HG02759 (cell line): Measurements from ENCODE around the gene ROCK2.
"Not testable (repeated sequence)": the region's sequence is repeated elsewhere in the genome, so short reads cannot be mapped to it uniquely, and the experiment has no call there.

Experiments used
- ATAC-seq: cut with Tn5 transposase; IDR thresholded peaks from one replicate; pipeline ENCODE4 v1.9.1; 2021; ENCODE audit warnings: mild to moderate bottlenecking, moderate library complexity; ENCODE audit not compliant: unreplicated experiment

The ROCK2 gene

DNA sequence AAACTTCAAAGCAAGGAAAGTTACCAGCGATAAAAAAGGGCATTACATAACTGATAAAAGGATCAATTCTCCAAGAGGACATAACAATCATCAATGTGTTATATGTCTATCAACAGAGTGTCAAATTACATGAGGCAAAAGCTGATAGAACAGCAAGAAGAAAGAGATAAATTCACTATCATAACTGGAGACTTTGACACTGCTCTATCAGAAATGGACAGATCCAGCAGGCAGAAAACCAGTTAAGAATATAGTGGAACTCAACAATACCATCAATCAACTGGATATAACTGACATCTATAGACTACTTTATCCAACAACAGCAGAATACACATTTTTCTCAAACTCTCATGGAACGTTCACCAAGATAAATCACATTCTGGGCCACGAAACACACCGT, 65.0 kb downstream of the ROCK2 start:
- ATAC-seq, result no peak

GRCh38 chr2:11278219-11278618, 66.2 kb downstream of the ROCK2 start:
- ATAC-seq, result no peak

- no peak for ATAC-seq
These were observed 68.5 kb downstream of the ROCK2 start for GRCh38 chr2:11275910-11276309.

GRCh38 chr2:11270891-11271290, 73.5 kb downstream of the ROCK2 start:
- no peak for ATAC-seq

DNA sequence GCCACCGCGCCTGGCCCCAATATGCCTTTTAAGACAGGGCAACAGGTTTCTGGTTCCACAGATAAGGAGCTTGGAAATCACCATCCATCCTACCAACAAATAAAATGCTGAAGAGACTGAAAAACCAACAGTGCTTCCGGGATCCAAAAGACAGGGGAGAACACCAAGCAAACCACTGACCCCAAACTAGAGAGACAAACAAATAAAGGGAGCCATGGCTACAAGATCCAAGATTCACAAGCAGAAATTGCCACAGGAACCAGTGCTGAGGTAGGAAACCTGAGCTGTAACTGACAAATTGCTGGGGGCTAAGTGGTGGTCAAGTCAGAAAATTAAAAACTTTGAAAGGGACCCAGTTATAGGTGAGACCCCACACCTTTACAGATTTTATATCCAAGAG, 76.5 kb downstream of the ROCK2 start:
- no peak for ATAC-seq

DNA sequence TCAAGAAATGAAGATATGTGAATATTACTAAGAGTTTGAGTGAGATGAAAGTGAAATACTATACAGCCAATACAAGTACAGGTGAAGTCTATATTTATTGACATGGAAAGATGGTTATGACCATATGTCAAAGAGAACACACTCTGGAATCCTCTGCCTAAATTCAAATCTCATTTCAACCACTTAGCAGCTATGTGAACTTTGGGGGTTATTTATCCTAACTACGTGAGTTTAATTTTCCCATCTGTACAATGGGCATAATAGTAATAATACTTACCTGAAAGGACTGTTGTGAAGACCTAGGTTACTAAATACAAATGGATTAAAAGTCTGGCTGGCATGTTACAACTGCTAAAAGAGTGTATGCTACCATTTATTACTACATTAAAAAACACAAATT, 79.6 kb downstream of the ROCK2 start:
- ATAC-seq, result no peak

- no peak for ATAC-seq
These were observed 80.4 kb downstream of the ROCK2 start for GRCh38 chr2:11264007-11264406.

GRCh38 chr2:11263177-11263576, 81.3 kb downstream of the ROCK2 start:
- ATAC-seq, result no peak

DNA sequence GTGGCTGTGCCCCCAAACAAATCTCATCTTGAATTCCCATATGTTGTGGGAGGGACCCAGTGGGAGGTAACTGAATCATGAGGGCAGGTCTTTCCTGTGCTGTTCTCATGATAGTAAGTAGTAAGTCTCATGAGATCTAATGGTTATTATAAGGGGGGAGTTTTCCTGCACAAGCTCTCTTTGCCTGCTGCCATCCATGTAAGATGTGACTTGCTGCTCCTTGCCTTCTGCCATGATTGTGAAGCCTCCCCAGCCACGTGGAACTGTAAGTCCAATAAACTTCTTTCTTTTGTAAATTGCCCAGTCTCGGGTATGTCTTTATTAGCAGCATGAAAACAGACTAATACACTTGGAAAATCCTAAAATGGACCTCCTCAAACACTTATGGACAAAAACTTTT, 82.0 kb downstream of the ROCK2 start:
- ATAC-seq, result not testable (repeated sequence)

- ATAC-seq, result not testable (repeated sequence)
These were observed 82.9 kb downstream of the ROCK2 start for GRCh38 chr2:11261564-11261963.

DNA sequence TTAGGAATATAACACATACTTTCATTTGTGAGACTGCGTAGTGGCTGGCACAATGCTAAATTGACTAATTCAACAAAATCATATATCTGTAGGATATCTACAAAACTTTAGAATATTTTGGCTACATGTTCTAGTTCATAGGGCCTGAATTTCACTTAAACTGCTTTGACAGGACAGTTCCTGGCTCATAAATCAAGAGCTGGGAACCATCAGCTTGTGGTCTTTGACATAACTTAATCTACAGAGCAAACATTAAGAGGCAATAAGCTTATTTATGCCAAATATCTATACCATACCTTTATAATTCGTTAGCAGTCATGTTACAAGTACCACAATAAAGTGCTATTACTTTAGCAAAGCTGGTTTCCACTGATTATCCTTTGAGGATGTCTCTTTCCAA, 83.5 kb downstream of the ROCK2 start:
- ATAC-seq, result no peak

DNA sequence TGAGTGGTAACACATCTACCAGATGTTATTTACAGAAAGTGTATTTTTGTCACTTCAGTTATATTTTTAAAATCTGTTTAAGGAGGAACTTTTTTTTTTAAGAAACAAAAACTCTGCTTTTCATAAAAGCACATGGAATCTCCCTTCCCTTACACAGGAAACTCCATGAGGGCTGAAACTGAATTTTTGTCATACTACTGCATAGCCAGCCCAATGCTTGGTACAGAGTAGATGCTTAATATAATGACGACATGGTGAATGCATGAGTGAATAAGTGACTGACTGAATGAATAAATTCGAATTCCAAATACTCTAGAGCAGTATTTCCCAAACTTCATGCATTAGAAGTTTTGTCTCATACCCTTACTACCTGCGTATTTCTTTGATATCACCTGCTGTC, 86.5 kb downstream of the ROCK2 start:
- ATAC-seq, result no peak

- no peak for ATAC-seq
These were observed 87.4 kb downstream of the ROCK2 start for GRCh38 chr2:11257078-11257477.

DNA sequence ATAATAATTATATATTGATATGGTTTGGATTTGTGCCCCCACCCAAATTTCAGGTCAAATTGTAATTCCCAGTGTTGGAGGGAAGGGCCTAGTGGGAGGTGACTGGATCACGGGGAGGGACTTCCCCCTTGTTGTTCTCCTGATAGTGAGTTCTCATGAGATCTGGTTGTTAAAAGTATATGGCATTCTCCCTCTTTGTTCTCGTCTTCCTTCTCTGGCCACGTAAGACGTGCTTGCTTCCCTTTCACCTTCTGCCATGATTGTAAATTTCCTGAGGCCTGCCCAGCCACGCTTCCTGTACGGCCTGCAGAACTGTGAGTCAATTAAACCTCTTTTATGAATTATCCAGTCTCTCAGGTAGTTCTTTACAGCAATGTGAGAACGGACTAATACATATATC, 88.3 kb downstream of the ROCK2 start:
- no peak for ATAC-seq

DNA sequence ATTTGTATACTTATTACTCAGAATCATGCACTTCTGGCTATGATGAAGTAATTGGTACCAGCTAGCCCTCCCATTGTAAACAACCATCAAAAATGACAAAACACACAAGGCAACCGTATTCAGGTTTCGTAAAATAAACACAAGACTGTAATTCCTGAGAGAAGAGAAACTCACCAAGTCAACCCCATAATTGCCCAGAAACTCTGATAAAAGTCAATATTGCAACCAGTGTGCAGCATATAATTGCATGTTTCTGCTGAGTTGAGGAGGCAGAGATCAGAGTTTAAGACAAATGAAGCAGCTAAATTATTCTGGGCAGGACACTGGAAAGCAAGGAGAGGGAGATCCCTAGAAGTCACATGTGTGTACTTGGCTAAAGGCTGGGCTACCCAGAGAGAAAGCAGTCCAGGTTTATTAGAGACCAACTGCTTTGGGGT, 90.3 kb downstream of the ROCK2 start:
- no peak for ATAC-seq

DNA sequence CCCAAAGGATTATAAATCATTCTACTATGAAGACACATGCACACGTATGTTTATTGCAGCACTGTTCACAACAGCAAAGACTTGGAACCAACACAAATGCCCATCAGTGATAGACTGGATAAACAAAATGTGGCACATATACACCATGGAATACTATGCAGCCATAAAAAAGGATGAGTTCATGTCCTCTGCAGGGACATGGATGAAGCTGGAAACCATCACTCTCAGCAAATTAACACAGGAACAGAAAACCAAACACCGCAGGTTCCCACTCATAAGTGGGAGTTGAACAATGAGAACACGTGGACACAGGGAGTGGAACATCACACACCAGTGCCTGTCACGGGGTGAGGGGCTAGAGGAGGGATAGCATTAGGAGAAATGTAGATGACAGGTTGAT, 92.0 kb downstream of the ROCK2 start:
- ATAC-seq, result not testable (repeated sequence)

DNA sequence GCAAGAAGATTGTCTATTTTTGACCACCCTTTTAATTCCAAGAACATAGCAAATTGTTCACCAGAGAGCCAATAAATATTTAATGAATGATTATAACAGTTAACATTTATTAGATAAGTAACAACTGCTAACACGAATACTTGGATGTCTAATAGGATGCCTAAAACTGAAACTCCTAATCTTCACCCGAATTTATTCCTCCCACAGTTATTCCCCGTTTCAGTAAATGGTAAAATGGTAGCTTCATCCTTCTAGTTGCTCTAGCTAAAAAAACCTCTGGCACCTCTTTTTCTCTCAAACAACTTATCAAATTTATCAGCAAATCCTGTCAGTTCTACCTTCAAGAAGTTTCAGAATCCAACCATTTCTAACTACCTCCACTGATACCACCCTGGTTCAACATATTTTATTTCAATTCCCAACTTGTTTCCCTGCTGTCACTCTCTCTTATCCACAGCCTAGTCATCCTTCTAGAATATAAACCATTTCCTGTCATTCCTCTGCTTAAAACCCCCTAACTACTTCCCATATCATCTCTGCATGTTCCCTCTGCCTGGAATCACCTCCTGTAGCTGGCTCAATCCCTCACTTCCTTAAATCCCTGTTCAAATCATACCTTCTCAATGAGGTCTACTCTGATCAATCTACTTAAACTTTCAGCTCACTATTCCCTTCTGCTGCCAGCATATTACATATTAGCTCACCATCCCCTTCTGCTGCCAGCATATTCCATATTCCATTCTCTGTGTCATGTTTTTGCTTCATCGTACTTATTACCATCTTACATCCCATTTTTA, 93.8 kb downstream of the ROCK2 start:
- no peak for ATAC-seq

DNA sequence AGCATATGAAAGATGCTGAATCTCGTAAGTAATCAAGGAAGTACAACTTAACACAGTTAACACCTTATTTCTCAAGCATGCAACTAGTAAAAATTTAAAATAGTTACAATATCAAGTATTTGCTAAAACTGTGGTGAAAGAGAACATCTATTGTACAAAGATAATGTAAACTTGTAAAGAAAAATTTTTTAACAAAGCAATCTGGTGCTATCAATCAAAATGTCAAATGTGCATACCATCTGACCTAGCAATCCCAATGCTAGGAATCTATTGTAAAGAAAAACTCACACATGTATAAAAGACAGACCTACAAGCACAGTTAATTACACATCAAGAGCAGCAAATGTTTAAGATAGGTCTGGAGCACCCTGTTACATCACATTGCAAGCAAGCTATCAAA, 99.1 kb downstream of the ROCK2 start:
- ATAC-seq, result no peak

DNA sequence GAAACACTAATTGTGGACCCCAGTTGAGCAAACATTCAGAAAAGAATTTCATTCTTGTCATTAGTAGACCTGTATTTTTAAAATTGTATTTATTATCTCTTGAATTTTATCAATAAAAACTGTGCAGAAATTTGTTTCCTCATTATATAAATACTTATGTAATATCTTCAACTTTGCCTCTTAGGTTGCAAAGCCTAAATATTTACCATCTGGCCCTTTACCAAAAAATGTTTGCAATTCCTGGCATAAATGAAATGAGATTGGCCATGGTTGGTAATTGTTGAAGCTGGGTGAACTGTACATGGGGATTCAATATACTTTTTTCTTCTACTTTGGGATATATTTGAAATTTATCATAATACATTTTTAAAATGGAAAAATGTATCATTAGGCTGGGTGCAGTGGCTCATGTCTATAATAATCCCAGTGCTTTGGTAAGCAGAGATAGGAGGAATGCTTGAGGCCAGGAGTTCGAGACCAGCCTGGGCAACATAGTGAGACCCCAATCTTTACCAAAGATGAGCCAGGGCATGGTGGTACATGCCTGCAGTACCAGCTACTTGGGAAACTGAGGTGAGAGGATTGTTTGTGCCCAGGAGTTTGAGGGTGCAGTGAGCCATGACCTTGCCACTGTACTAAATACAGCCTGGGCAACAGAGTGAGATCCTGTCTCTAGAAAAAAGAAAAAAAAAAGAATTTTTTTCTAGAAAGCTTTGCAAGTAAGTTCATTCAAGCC, 100.2 kb downstream of the ROCK2 start:
- no peak for ATAC-seq

GRCh38 chr2:11243512-11243911, 100.9 kb downstream of the ROCK2 start:
- no peak for ATAC-seq

DNA sequence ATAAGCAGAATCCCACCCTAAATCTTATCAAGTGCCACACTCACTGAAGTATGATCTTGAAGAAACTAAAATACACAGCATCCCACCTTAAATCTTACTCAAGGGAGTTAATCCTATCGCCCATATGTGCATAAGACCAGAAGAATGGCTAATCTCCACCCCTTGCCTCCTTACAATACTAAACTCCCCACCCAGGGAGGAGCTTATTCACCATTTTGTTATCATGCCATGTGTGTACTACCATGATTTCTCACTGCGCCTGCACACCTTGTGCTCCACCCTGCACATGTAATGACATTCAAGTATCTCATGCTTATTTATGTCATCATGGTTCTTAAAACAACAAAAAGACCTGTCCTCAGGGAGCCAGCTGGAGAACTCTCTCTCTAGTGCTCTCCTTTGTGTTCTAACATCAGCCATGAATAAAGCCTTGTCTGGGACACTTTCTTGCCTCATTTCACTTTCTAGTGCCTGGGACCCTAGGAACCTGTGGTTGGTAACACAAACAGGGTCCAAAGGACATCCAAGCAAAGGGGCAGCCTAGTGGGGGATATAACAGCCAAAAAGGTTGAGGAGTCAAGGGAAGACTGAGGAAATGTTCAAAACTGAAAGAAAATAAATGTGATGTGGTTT, 101.8 kb downstream of the ROCK2 start:
- no peak for ATAC-seq
